GM19043 (cell line): ENCODE measurements around the gene CCDC38.
"Not testable (repeated sequence)": the region's sequence is repeated elsewhere in the genome, so short reads cannot be mapped to it uniquely, and the experiment has no call there.

ENCODE experiments used
- ATAC-seq: cut with Tn5 transposase; IDR thresholded peaks from one replicate; pipeline ENCODE4 v1.9.1; 2021; ENCODE audit warnings: low read depth; ENCODE audit not compliant: unreplicated experiment

CCDC38 gene

DNA sequence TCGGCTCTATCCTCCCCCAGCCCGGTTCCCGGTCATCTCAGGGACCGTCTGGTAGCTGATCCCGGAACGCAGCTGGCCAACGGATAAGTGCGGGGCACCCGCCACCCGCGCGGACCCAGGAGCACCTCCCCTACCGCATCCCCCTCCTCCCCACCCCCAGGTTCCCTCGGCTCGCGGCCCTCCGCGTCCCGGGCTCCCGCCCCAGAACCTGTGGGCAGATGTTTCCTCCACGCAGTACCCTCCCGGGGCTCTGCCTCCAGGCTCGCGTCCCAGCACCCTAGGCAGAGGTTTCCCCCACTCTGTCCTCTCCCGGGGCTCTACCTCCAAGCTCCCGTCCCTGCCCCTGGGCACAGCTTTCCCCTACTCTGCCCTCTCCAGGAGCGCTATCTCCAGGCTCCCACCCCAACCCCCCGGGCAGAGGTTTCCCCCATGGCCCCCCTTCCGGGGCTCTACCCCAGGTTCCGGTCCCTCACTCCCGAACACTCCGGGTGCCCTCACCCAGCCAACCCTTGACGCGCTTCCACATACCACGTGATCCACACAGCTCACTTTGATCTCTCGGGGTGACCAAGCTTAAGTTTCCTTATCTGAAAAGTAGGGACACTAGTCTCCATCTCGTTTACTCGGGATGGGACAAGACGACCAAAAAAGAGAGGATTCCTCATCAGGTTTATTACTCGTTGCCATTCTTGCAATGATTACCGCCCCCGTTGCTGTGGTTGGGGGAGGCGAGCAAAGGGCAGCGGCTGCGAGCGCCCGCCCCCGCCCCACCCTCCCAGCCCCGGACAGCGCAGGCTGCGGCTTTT lies at the start of gene CCDC38:
CCDC38 (minus strand) TSS at position 91 of the 806 bp plus-strand sequence. CDS start 6,105 bp downstream, outside the sequence.
- peak; percentile 98 for ATAC-seq

- ATAC-seq, result no peak
Measured at GRCh38 chr12:95990136-95990535, 47.7 kb upstream of the CCDC38 start.

GRCh38 chr12:95989504-95990123 lies 47.2 kb upstream of the CCDC38 start:
- ATAC-seq, result no peak

GRCh38 chr12:95988506-95989275 lies 46.3 kb upstream of the CCDC38 start:
- ATAC-seq, result no peak

DNA sequence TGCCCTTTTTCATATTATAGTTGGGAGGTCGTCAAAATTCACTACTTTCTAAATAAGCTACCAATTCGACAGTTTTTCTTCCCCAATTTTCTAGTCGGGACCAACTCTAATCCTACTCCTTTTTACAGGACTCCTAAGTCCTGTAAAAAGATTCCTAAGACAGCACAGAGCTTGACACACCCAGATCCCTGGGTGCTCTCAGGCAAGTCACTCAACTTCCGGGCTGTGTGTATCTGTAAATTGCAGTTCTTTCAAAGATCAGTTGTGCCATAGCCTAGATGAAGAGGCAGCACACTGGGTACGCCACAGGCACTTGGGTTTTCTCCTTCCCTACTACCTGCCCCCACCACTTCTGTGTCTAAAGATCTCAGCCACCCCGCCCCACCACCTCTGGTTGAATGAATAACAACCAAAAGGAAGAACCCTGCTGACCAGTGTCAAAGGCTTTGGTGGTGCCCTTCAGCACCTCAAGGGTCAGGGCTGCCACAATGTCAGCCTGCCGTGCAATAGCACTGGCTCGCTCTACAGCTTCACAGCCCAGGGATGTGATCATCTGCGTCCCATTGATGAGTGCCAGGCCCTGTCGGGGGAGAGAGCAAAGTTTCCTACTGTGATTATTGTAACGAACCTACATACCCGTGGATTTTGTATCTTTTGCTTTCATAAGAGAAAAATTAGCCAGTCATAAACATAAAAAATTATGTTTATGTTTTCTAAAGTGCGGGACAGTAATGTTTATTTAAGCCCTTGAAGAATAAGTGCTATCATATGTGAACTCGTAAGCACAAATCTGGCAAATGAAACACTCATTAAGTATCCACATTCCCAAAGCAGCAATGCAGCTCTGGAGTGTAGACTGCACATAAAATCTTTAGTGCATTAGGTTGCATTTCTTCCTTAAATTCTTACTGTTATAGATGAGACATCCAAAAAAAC lies 44.5 kb upstream of the CCDC38 start:
- no peak for ATAC-seq

GRCh38 chr12:95984682-95985081 lies 42.3 kb upstream of the CCDC38 start:
- no peak for ATAC-seq

DNA sequence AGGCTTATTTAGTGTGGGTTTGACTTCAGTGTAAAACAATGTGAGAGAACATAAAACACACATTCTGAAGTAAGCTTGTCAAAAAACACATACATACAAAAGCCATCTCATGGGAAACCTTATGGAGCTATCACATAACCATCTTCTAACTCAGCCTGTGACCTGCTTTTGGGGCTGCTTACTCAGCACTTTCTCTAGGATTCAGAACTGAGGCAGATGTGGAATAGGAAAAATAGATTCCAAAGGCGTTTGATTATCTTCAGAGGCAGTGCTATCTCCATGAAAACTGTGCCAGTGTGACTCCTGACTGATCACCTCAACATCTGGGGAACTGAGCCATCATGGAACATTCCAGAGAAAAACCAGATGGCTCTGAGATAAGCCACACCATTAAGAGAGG lies 40.2 kb upstream of the CCDC38 start:
- no peak for ATAC-seq

- no peak for ATAC-seq
Measured at GRCh38 chr12:95980437-95980836, 38.0 kb upstream of the CCDC38 start.

GRCh38 chr12:95978774-95979173 lies 36.4 kb upstream of the CCDC38 start:
- no peak for ATAC-seq

DNA sequence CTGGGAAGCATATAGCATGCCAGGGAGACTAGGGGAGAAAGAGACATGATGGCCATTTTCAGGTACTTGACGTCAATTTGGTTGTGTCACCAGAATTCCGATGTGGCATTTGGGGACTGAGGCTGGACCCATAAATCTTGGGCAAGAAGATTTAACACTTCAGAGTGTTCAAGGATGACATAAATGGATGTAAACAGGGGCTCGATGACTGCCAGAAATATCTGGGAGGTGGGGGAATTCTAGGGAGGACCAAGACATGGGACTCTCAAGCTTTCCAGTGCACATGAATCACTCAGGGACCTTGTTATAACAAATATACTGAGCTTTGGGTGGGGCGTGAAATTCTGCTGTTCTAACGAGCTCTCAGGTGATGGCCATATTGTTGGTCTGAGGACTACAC lies 35.9 kb upstream of the CCDC38 start:
- ATAC-seq, result no peak

GRCh38 chr12:95977764-95978305 lies 35.4 kb upstream of the CCDC38 start:
- ATAC-seq, result no peak

DNA sequence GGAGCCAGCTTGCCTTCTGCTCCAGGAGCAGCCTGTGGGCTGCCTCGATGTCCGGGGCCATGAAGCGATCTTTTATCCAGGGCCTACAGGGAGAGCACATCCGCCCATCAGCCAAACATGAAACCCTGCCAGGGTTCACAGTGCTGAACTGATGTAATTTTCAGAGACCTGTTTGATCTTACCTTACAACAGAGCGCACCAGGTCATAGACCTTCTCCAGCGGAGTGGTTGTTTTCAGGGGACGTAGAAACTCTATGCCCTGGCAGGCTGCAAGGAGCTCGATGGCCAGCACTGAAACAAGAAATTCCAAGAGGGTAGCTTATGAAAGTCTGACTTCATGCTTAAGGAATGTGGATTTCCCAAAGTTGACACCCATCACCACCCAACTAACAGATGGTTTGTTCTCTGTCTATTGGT lies 34.0 kb upstream of the CCDC38 start:
- no peak for ATAC-seq

DNA sequence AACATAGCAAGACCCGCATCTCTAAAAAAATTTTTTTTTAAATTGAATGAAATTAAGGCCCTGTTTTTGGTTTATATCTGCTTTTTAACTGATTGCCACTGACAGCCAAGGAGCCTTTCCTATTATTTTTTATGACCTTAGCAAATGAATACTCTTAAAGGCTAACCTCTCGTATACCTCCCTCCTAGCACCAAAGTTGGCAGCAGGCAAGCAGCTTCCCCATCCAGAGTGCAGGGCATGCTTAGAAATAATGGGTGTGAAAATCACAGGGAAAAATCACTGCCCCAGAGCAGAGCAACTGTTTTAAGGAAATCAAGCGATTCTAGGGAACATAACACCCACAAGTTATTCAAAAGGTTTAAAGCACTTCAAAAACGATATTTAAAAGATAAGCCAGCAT lies 33.1 kb upstream of the CCDC38 start:
- ATAC-seq, result no peak

GRCh38 chr12:95974358-95974757 lies 31.9 kb upstream of the CCDC38 start:
- ATAC-seq, result no peak

DNA sequence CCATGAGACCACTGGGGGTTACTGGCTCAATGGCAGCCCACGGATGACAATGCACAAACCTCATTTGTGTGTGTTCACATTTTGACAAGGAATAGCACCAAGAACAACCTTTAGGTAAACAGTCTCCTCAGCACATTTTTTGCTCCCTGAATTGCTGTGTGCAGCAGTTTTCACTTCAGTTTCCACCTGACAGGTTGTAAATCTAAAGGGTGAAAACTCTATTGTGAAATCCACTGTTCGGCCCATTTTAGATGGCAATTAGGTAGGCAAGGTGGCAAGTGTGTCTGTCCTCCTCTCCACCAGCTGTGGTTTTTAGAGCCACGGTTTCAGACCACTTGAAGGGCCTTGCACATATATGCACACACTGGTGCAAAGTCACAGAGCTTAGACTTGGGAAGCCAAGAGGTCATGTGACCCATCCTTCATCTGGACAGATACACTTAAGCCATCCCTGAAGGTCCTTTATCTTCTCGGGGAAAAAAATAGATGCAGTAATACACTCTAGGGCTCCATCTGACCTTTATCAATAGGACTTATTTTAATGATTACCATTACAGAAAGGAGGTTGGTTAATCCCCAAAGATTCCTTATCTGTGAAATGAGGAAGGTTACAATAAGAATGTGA lies 30.5 kb upstream of the CCDC38 start:
- ATAC-seq, result no peak

DNA sequence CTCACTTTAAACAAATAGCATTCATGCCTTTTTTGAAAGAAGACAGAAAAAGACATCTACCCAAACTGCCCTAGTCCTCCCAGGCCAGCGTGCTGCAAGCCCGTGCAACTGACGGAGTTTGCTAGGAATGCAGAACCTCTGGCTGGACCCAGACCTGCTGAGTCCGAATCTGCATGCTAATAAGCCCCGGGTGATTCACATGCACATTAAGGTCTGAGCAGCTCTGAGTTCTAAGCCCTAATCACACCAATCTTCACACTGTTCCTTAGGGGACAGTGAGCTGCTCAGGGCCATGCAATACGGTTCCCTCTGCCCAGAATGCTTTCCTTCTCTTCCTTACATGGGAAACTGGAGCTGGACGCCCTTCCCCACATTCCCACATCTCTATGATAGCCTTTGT lies 28.5 kb upstream of the CCDC38 start:
- ATAC-seq, result no peak

DNA sequence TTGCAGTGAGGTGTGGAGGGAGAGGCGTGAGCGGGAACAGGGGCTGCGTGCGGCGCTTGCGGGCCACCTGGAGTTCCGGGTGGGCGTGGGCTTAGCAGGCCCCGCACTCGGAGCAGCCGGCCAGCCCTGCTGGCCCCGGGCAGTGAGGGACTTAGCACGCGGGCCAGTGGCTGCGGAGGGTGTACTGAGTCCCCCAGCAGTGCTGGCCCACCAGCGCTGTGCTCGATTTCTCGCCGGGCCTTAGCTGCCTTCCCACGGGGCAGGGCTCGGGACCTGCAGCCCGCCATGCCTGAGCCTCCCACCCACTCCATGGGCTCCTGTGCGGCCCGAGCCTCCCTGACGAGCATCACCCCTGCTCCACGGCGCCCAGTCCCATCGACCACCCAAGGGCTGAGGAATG lies 26.7 kb upstream of the CCDC38 start:
- not testable (repeated sequence) for ATAC-seq

- no peak for ATAC-seq
Measured at GRCh38 chr12:95967301-95967700, 24.9 kb upstream of the CCDC38 start.

DNA sequence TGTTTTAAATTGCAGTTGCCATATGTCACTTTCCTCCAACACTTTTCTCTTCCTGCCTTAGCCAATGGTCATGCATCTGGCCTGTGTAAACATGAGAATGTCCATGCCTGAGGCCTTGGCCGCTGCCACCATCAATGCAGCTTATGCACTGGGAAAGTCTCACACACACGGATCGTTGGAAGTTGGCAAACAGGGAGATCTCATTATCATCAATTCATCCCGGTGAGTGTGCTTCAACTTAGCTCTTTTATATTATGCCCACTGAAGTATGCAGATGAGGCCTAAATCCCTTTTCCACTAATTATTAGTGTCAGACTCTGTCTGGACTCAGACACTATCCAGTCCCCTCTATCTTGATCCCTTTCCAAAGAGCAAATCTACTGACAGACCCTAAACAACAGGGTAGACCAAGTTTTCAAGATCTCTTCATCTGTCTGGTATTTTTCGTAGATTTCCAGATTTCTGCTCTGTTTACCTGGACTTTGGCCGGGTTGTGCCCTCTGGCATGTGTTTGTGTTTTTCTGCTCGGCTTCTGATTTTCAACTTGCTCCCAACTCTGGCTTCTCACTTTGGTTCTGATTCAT lies 24.0 kb upstream of the CCDC38 start:
- ATAC-seq, result no peak
